Mesothelial cell of epicardium (in vitro differentiated cells): ENCODE data around the gene GALNTL6. TPM values are rescaled to one million over a fixed set of nuclear protein-coding genes. Genes with fewer than 3 reads are reported as not detected.

Source experiments
- DNase-seq, 2 experiments: peaks; one replicate each; pipeline ENCODE4 v3.0.0; 2021; ENCODE audit warnings: low spot score in 2 of 2; ENCODE audit not compliant: unreplicated experiment in 2 of 2
- H3K27ac Mint-ChIP-seq: 2 replicates; pipeline ENCODE4 v1.8.0; 2021; ENCODE audit warnings: mixed read lengths
- H3K27me3 Mint-ChIP-seq: 2 replicates; pipeline ENCODE4 v1.8.0; 2021; ENCODE audit warnings: low read depth, mixed read lengths
- H3K36me3 Mint-ChIP-seq: 2 replicates; pipeline ENCODE4 v1.8.0; 2021; ENCODE audit warnings: mixed read lengths
- H3K4me1 Mint-ChIP-seq: 2 replicates; pipeline ENCODE4 v1.8.0; 2021; ENCODE audit warnings: mixed read lengths
- H3K4me3 Mint-ChIP-seq: 2 replicates; pipeline ENCODE4 v1.8.0; 2021; ENCODE audit warnings: mild to moderate bottlenecking, moderate library complexity, mixed read lengths
- H3K9me3 Mint-ChIP-seq: 2 replicates; pipeline ENCODE4 v1.8.0; 2021; ENCODE audit warnings: mixed read lengths
- CTCF ChIP-seq: fragments of 200-600 bp; sonication (generic); IDR thresholded peaks from one replicate; pipeline ENCODE4 v1.5.0; 2021; ENCODE audit warnings: antibody characterized with exemption; ENCODE audit not compliant: unreplicated experiment
- total RNA-seq: library from RNA; stranded (reverse); gene quantifications from 3 replicates; pipeline ENCODE4 v1.2.1, GENCODE V29; 2021

The GALNTL6 gene
- total RNA-seq, 1 donor from 2014 or later, result 1.3 TPM

- peak overlapping the region; percentile 13 for H3K27ac Mint-ChIP-seq
- H3K27me3 Mint-ChIP-seq, result no peaks in the 10 kb centered on the region
- DNase-seq, result no peak
- no peaks in the 10 kb centered on the region for H3K36me3 Mint-ChIP-seq
- H3K4me3 Mint-ChIP-seq, result no peak overlapping the region
- TF ChIP-seq CTCF, result no peak
- H3K4me1 Mint-ChIP-seq, result peaks cover 29% of the 10 kb centered on the region
- H3K9me3 Mint-ChIP-seq, result no peaks in the 10 kb centered on the region
Observed at GRCh38 chr4:172785613-172786012, 972.4 kb downstream of the GALNTL6 start.

- DNase-seq, result peak; percentile 36 to 62
- H3K4me3 Mint-ChIP-seq, result no peak overlapping the region
- no peak for TF ChIP-seq CTCF
- H3K4me1 Mint-ChIP-seq, result peaks cover 26% of the 10 kb centered on the region
- H3K36me3 Mint-ChIP-seq, result no peaks in the 10 kb centered on the region
- no peaks in the 10 kb centered on the region for H3K9me3 Mint-ChIP-seq
- no peaks in the 10 kb centered on the region for H3K27me3 Mint-ChIP-seq
- peak overlapping the region; percentile 37 for H3K27ac Mint-ChIP-seq
Observed at GRCh38 chr4:172786039-172786792, 973.0 kb downstream of the GALNTL6 start.

GRCh38 chr4:172787111-172787510, 973.9 kb downstream of the GALNTL6 start:
- Mint-ChIP-seq H3K4me3 (no peak overlapping the region), H3K36me3 (no peaks in the 10 kb centered on the region), H3K9me3 (no peaks in the 10 kb centered on the region), H3K27ac (no peak overlapping the region), H3K4me1 (peaks cover 29% of the 10 kb centered on the region), H3K27me3 (no peaks in the 10 kb centered on the region)
- DNase-seq, result no peak
- TF ChIP-seq CTCF, result no peak

GRCh38 chr4:172791841-172792240, 978.6 kb downstream of the GALNTL6 start:
- DNase-seq, result no peak

GRCh38 chr4:172793565-172794306, 980.5 kb downstream of the GALNTL6 start:
- no peaks in the 10 kb centered on the region for H3K36me3 Mint-ChIP-seq

More at GRCh38 chr4:172791841-172792240, 978.6 kb downstream of the GALNTL6 start:
- TF ChIP-seq CTCF, result no peak
- Mint-ChIP-seq H3K4me1 (peaks cover 26% of the 10 kb centered on the region), H3K4me3 (no peak overlapping the region), H3K27ac (no peak overlapping the region), H3K27me3 (peaks cover 3% of the 10 kb centered on the region), H3K9me3 (no peaks in the 10 kb centered on the region), H3K36me3 (no peaks in the 10 kb centered on the region)

More at GRCh38 chr4:172793565-172794306, 980.5 kb downstream of the GALNTL6 start:
- Mint-ChIP-seq H3K27ac (no peak overlapping the region), H3K4me1 (peaks cover 17% of the 10 kb centered on the region), H3K9me3 (no peaks in the 10 kb centered on the region), H3K4me3 (no peak overlapping the region), H3K27me3 (peaks cover 5% of the 10 kb centered on the region)
- no peak for DNase-seq
- TF ChIP-seq CTCF, result no peak
